ENCODE measurements around the gene AGAP1.

DNA sequence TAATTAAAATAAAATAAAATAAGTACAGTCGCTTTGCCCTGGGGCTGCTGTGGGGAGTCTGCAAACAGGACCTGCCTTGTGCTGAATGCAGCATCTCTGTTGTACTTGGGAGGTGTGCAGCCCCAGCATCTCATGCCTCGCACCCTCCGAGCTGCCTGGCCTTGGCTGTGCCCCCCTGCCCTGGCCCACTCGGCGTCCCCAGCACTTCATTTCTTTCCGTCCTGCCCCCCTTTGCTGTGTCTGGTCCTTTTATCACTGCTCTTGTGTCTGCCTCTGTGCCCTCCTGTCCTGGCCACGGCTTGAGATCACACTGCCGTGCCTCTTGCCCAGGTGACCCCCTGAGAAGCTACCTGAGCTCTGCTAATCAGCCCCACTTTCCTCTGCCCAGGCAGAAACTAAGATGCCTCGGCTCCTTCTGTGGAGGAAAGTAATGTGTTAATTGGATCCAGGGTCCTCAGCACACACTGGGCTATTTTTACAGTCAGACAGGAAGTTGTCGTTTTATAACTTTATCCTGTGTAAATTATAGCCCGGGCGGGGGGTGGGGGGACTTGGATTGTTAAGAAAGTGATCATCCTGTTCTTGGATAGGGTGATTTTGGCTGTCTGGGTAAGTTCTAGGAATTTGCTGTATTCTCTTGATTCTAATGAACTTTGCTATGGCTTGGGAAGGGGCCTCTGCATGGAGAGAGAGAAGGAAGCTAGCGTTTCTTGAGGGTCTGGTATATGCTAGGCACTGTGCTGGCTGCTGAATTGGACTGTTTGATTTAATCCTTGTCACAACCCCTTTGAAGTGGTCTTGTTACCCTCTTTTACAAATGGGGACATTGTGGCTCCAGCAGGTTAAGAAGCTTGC lies 69.4 kb downstream of the AGAP1 start:
- TF ChIP-seq CTCF (IDR thresholded peaks at IDR 0.05) (no peak), POLR2AphosphoS5 (IDR thresholded peaks at IDR 0.05; ENCODE audit: insufficient read depth in 1 of 2, low read depth in 1 of 2) (no peak)

Measured in vagina (tissue), 2 donors.